ENCODE measurements around the gene DYNC1H1. TPM values are rescaled to one million over a fixed set of nuclear protein-coding genes. Genes with fewer than 3 reads are reported as not detected.
A peak's percentile ranks its signal among the peaks of the same experiment; 100 is the strongest.

Gene DYNC1H1
- total RNA-seq, 3 donors from 2014 or later: 198 to 211 (median 204) TPM

GRCh38 chr14:102015045-102015685, 50.8 kb downstream of the DYNC1H1 start:
- DNase-seq (no peak), ATAC-seq (no peak)
- Mint-ChIP-seq H3K4me3 (no peak overlapping the region), H3K9me3 (no peaks in the 10 kb centered on the region), H3K4me1 (ENCODE audit: low read depth) (peaks cover 7% of the 10 kb centered on the region), H3K36me3 (ENCODE audit: insufficient read depth) (peaks cover 67% of the 10 kb centered on the region), H3K27me3 (ENCODE audit: low read depth) (no peaks in the 10 kb centered on the region)

DNA sequence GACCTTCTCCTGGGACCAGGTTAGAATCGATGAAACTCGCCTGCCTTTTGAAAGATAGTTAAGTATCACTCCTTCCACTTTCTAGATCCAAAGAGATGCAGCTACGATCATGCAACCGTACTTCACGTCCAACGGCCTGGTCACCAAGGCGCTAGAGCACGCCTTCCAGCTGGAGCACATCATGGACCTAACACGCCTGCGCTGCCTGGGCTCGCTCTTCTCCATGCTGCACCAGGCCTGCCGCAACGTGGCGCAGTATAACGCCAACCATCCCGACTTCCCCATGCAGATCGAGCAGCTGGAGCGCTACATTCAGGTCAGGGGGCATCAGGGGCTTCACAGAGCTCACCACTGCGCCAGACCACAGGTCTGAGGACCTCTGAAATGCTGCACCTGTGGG, 51.4 kb downstream of the DYNC1H1 start:
- H3K9me3 Mint-ChIP-seq: no peaks in the 10 kb centered on the region
- no peak for ATAC-seq
- peaks cover 13% of the 10 kb centered on the region for H3K4me1 Mint-ChIP-seq (ENCODE audit: low read depth)
- DNase-seq: no peak
- H3K36me3 Mint-ChIP-seq (ENCODE audit: insufficient read depth): peaks cover 61% of the 10 kb centered on the region
- no peaks in the 10 kb centered on the region for H3K27me3 Mint-ChIP-seq (ENCODE audit: low read depth)
- H3K4me3 Mint-ChIP-seq: no peak overlapping the region

GRCh38 chr14:102016420-102017090, 52.2 kb downstream of the DYNC1H1 start:
- no peak for DNase-seq
- Mint-ChIP-seq H3K4me1 (ENCODE audit: low read depth) (peaks cover 17% of the 10 kb centered on the region), H3K4me3 (no peak overlapping the region), H3K36me3 (ENCODE audit: insufficient read depth) (peaks cover 54% of the 10 kb centered on the region), H3K9me3 (no peaks in the 10 kb centered on the region), H3K27me3 (ENCODE audit: low read depth) (no peaks in the 10 kb centered on the region)
- ATAC-seq: no peak

GRCh38 chr14:102018251-102018650, 53.9 kb downstream of the DYNC1H1 start:
- Mint-ChIP-seq H3K9me3 (no peaks in the 10 kb centered on the region), H3K36me3 (ENCODE audit: insufficient read depth) (peaks cover 46% of the 10 kb centered on the region), H3K27me3 (ENCODE audit: low read depth) (no peaks in the 10 kb centered on the region), H3K4me1 (ENCODE audit: low read depth) (peaks cover 17% of the 10 kb centered on the region), H3K4me3 (no peak overlapping the region)
- ATAC-seq: no peak
- no peak for DNase-seq

GRCh38 chr14:102019006-102019540, 54.7 kb downstream of the DYNC1H1 start:
- H3K4me1 Mint-ChIP-seq (ENCODE audit: low read depth): peaks cover 17% of the 10 kb centered on the region
- DNase-seq: no peak
- no peaks in the 10 kb centered on the region for H3K9me3 Mint-ChIP-seq
- no peak overlapping the region for H3K4me3 Mint-ChIP-seq
- H3K27me3 Mint-ChIP-seq (ENCODE audit: low read depth): no peaks in the 10 kb centered on the region
- H3K36me3 Mint-ChIP-seq (ENCODE audit: insufficient read depth): peaks cover 42% of the 10 kb centered on the region
- no peak for ATAC-seq

DNA sequence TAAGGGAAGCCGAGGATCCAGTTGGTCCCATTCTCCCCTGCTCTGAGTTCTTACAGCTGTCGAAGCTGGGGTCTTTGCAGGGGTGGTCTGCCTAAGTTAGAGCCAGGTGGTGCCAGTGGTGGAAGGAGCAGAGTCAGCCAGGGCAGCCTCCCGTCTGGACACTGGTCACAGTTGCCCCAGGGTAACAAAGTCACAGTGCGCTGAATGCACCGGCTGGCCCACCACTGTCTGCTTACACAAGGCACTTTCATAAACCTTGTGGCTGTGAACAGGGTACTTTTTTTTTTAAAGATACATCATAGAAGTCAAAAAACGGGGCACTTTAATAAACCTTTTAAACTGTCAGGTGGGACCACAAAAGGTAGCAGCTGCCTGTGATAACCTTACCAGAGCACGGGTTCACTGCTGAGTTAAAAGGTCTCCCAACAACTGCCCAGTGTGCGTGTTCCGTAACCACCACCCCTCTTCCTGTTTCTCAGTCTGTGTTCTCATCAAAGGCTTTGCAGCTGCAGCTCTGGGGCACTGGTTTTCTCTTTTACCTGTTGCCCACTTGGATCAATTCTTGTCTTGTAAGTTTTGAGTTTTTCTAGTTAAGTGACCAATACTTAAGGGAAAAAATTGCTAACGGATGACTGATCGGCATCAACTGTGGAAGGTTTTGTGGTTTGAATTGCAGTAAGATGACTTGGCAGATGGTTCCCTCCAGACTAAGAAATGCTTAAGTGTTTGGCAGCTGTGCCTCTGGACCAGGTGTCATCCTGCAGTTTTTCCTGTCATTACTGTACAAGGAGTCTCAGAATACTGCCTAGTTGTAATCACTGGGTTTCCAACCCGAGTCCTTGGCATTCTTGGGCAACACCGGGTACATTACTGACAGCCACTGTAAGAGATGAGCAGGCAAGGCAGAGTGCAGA, 55.9 kb downstream of the DYNC1H1 start:
- peak; percentile 86 to 89 for ATAC-seq
- H3K4me3 Mint-ChIP-seq: no peak overlapping the region
- H3K36me3 Mint-ChIP-seq (ENCODE audit: insufficient read depth): peaks cover 41% of the 10 kb centered on the region
- no peak for DNase-seq
- H3K4me1 Mint-ChIP-seq (ENCODE audit: low read depth): peaks cover 17% of the 10 kb centered on the region
- H3K9me3 Mint-ChIP-seq: no peaks in the 10 kb centered on the region
- no peaks in the 10 kb centered on the region for H3K27me3 Mint-ChIP-seq (ENCODE audit: low read depth)

DNA sequence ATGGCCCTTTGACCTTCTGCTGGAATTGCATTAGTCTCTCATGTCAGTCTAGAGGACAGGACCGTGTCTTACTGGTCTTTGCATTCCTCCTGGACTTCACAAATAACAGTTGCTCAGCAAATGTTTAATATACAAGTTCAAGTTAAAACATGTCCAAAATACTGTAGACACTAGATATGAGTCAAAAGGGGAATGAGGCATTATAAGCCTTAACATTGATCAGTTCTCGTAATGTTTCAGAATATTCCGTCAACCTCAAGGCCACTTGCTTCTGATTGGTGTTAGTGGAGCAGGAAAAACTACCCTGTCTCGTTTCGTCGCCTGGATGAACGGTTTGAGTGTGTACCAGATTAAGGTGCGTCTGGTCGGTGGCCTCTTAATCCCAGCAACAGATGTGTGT, 62.6 kb downstream of the DYNC1H1 start:
- peaks cover 49% of the 10 kb centered on the region for H3K36me3 Mint-ChIP-seq (ENCODE audit: insufficient read depth)
- no peak overlapping the region for H3K4me3 Mint-ChIP-seq
- no peaks in the 10 kb centered on the region for H3K9me3 Mint-ChIP-seq
- H3K4me1 Mint-ChIP-seq (ENCODE audit: low read depth): no peaks in the 10 kb centered on the region
- ATAC-seq: no peak
- no peaks in the 10 kb centered on the region for H3K27me3 Mint-ChIP-seq (ENCODE audit: low read depth)
- DNase-seq: no peak

DNA sequence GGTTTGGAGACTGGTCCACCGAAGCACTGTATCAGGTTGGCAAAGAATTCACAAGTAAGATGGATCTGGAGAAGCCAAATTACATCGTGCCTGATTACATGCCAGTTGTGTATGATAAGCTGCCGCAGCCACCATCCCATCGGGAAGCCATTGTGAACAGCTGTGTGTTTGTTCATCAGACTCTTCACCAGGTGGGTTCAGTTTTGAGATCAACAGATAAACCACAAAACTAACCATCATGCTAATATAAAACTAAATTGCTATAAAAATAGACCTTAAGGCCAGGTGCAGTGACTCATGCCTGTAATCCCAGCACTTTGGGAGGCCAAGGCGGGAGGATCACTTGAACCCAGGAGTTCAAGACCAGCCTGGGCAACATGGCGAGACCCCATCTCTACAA, 63.6 kb downstream of the DYNC1H1 start:
- Mint-ChIP-seq H3K4me3 (no peak overlapping the region), H3K9me3 (no peaks in the 10 kb centered on the region), H3K4me1 (ENCODE audit: low read depth) (no peaks in the 10 kb centered on the region), H3K36me3 (ENCODE audit: insufficient read depth) (peaks cover 49% of the 10 kb centered on the region), H3K27me3 (ENCODE audit: low read depth) (no peaks in the 10 kb centered on the region)
- DNase-seq (no peak), ATAC-seq (no peak)

DNA sequence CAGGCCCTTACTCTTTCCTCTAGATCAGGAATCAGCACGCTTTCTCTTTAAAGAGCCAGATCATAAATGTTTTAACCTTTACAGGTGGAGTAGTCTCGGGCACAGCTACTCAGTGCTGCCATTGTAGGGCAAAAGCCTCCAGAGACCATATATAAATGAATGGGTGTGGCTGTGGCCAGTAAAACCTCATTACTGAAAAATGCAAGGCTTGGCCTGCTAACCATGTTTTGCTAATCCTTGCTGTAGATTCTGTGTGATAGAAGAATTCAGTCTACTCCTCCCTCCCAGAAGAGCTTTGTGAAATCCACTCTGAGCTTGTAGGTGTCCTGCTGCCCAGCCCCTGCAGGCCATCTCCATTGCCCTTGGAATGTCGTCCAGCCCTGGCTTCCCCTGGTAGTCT, 64.4 kb downstream of the DYNC1H1 start:
- DNase-seq (no peak), ATAC-seq (no peak)
- peaks cover 54% of the 10 kb centered on the region for H3K36me3 Mint-ChIP-seq (ENCODE audit: insufficient read depth)
- H3K9me3 Mint-ChIP-seq: no peaks in the 10 kb centered on the region
- no peak overlapping the region for H3K4me3 Mint-ChIP-seq
- no peaks in the 10 kb centered on the region for H3K27me3 Mint-ChIP-seq (ENCODE audit: low read depth)
- no peaks in the 10 kb centered on the region for H3K4me1 Mint-ChIP-seq (ENCODE audit: low read depth)

- Mint-ChIP-seq H3K4me1 (ENCODE audit: low read depth) (no peaks in the 10 kb centered on the region), H3K9me3 (no peaks in the 10 kb centered on the region), H3K36me3 (ENCODE audit: insufficient read depth) (peaks cover 57% of the 10 kb centered on the region), H3K27me3 (ENCODE audit: low read depth) (no peaks in the 10 kb centered on the region), H3K4me3 (no peak overlapping the region)
- ATAC-seq (no peak), DNase-seq (no peak)
Observed at GRCh38 chr14:102029956-102030355, 65.6 kb downstream of the DYNC1H1 start.

DNA sequence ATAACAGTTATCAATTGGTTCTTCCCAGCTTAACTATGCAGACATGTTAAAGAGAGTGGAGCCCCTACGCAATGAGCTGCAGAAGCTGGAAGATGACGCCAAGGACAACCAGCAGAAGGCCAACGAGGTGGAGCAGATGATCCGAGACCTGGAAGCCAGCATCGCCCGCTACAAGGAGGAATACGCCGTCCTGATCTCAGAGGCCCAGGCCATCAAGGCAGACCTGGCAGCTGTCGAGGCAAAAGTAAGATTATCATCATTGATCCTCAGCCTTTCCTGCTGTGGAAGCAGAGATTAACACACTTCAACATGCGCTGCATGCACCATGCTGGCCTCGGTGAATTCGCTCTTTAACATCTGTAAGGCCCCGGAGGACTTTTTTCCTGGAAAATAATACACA, 68.9 kb downstream of the DYNC1H1 start:
- H3K4me1 Mint-ChIP-seq (ENCODE audit: low read depth): no peaks in the 10 kb centered on the region
- DNase-seq (no peak), ATAC-seq (no peak)
- H3K9me3 Mint-ChIP-seq: no peaks in the 10 kb centered on the region
- H3K36me3 Mint-ChIP-seq (ENCODE audit: insufficient read depth): peaks cover 56% of the 10 kb centered on the region
- no peak overlapping the region for H3K4me3 Mint-ChIP-seq
- H3K27me3 Mint-ChIP-seq (ENCODE audit: low read depth): no peaks in the 10 kb centered on the region

GRCh38 chr14:102034301-102034700, 69.9 kb downstream of the DYNC1H1 start:
- Mint-ChIP-seq H3K27me3 (ENCODE audit: low read depth) (no peaks in the 10 kb centered on the region), H3K36me3 (ENCODE audit: insufficient read depth) (peaks cover 55% of the 10 kb centered on the region), H3K4me1 (ENCODE audit: low read depth) (no peaks in the 10 kb centered on the region), H3K9me3 (no peaks in the 10 kb centered on the region), H3K4me3 (no peak overlapping the region)
- DNase-seq (no peak), ATAC-seq (no peak)

- Mint-ChIP-seq H3K4me3 (no peak overlapping the region), H3K9me3 (no peaks in the 10 kb centered on the region), H3K27me3 (ENCODE audit: low read depth) (no peaks in the 10 kb centered on the region), H3K36me3 (ENCODE audit: insufficient read depth) (peaks cover 51% of the 10 kb centered on the region), H3K4me1 (ENCODE audit: low read depth) (no peaks in the 10 kb centered on the region)
- DNase-seq (no peak), ATAC-seq (no peak)
Observed at GRCh38 chr14:102035914-102036313, 71.5 kb downstream of the DYNC1H1 start.

GRCh38 chr14:102037686-102038085, 73.3 kb downstream of the DYNC1H1 start:
- Mint-ChIP-seq H3K9me3 (no peaks in the 10 kb centered on the region), H3K4me1 (ENCODE audit: low read depth) (no peaks in the 10 kb centered on the region), H3K36me3 (ENCODE audit: insufficient read depth) (peaks cover 53% of the 10 kb centered on the region), H3K4me3 (no peak overlapping the region), H3K27me3 (ENCODE audit: low read depth) (no peaks in the 10 kb centered on the region)
- no peak for ATAC-seq
- no peak for DNase-seq

All from activated T-cell treated with anti-CD3 and anti-CD28 coated beads, Interleukin-2, amount 50 U/mL, for 4 hours (primary cell).